ENCODE results near the gene MYNN. TPM values are rescaled to one million over a fixed set of nuclear protein-coding genes. Genes with fewer than 3 reads are reported as not detected.

The MYNN gene
- total and polyA plus RNA-seq, 8 donors: 4.0 to 9.1 (median 6.7) TPM

DNA sequence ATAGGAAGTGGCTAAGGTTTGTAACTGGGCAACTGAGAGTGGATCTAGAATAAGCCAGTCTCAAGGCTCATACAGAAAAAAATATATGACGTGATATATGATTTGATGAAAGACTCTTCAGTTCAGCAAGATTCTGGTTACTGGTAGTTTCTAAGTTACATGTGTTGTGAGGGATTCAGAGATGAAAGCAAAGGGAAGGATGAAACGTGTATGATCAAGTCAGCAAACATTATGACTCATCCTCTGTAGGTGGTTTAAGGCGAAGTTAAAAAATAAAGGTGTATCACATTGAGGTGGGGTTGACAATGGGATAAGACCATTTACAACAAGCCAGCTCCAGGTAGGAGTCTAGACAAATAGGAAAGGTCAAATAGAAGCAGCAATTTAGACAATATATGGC is 24.5 kb upstream of the MYNN start:
- ATAC-seq (no peak), FAIRE-seq (no peak)

DNA sequence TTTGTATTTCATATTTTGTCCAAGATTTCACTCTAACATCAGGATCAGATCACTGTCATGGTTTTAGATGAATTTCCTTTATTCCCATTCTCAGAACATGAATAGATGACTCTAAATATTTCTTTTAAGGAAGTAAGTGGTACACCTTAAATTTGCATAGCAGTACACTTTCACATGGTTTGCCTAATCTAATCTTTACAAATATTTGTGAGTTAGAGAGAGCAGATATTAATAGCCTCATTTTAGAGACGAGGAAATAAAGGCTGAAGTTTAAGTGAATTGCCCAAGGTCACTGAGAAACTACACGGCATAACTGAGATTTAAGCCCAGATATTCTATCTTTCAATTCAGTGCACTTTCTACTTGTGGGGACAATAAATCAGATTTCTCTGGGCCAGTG is 22.5 kb upstream of the MYNN start:
- 6 to 10% methylated on average over 2 of the region's 2 CpGs for WGBS, 2 donors
- no peak for FAIRE-seq
- DNase-seq: no peak
- Histone ChIP-seq H3K36me3 (no peaks in the 10 kb centered on the region), H3K4me3 (no peak overlapping the region), H3K9me3 (no peaks in the 10 kb centered on the region), H3K4me1 (no peaks in the 10 kb centered on the region), H3K27ac (no peak overlapping the region), H3K27me3 (no peaks in the 10 kb centered on the region)
- TF ChIP-seq, protein P1, sequence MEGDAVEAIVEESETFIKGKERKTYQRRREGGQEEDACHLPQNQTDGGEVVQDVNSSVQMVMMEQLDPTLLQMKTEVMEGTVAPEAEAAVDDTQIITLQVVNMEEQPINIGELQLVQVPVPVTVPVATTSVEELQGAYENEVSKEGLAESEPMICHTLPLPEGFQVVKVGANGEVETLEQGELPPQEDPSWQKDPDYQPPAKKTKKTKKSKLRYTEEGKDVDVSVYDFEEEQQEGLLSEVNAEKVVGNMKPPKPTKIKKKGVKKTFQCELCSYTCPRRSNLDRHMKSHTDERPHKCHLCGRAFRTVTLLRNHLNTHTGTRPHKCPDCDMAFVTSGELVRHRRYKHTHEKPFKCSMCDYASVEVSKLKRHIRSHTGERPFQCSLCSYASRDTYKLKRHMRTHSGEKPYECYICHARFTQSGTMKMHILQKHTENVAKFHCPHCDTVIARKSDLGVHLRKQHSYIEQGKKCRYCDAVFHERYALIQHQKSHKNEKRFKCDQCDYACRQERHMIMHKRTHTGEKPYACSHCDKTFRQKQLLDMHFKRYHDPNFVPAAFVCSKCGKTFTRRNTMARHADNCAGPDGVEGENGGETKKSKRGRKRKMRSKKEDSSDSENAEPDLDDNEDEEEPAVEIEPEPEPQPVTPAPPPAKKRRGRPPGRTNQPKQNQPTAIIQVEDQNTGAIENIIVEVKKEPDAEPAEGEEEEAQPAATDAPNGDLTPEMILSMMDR (IDR thresholded peaks at IDR 0.05): no peak
- intact Hi-C loops (cut with DNase I): no loop called here
- peak in 3 of 4 donors; percentile 55 to 84 (median 70) for ATAC-seq

More for the DNA sequence above, 24.5 kb upstream of the MYNN start:
- no peaks in the 10 kb centered on the region for H3K27me3 ChIP-seq
- TF ChIP-seq, protein P1 (IDR thresholded peaks at IDR 0.05): no peak
- no peak for DNase-seq
- intact Hi-C loops (cut with DNase I): no loop called here
- 74 to 83% methylated on average over 3 of the region's 3 CpGs for WGBS, 2 donors
- H3K27ac ChIP-seq: no peak overlapping the region
- no peaks in the 10 kb centered on the region for H3K36me3 ChIP-seq
- no peaks in the 10 kb centered on the region for H3K9me3 ChIP-seq
- no peak overlapping the region for H3K4me3 ChIP-seq
- H3K4me1 ChIP-seq: no peaks in the 10 kb centered on the region

DNA sequence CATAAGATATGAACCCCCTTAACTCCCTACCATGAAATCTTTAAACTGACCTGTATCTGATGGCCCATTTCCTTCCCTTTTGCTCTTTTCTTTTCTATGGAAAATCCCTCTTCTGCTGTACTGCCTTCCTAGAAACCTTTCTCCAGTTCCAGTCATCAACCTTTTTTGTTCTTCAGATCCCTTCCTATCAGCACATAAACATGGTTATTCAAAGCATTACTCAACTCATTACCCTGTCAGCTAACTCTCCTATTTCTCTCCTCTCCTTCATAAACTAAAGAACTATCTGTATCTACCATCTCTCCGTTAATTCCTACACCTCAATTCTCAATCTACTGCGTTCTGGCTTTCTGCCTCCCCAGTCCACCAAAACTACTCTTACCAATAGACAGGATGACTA is 21.3 kb upstream of the MYNN start:
- no peak overlapping the region for H3K4me3 ChIP-seq
- no peak for ATAC-seq
- H3K27ac ChIP-seq: no peak overlapping the region
- H3K27me3 ChIP-seq: no peaks in the 10 kb centered on the region
- no peaks in the 10 kb centered on the region for H3K9me3 ChIP-seq
- WGBS, 2 donors: 91 to 96% methylated on average over 2 of the region's 2 CpGs
- no peaks in the 10 kb centered on the region for H3K4me1 ChIP-seq
- TF ChIP-seq, protein P1 (IDR thresholded peaks at IDR 0.05): no peak
- no peaks in the 10 kb centered on the region for H3K36me3 ChIP-seq
- DNase-seq: no peak
- intact Hi-C loops (cut with DNase I): no loop called here
- FAIRE-seq: no peak

DNA sequence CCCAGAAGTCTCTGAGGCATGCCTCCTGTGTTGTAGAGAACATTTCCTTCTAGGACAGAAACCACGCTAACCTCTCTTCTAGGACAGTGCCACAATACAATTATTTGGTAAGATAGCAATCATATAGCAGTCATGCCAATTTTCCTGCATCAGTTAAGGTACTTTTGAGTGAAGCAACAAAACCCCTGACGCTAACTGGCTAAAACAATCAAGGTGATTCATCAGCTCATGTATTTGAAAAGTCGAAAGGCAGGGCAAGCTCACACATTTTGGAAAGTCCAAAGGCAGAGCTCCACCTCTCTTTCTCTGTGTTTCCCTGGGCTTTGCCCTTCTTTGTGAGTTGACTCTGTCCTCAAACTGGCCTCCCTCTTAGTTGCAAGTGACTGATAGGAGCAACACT is 18.5 kb upstream of the MYNN start:
- Histone ChIP-seq H3K4me1 (no peaks in the 10 kb centered on the region), H3K36me3 (no peaks in the 10 kb centered on the region), H3K9me3 (no peaks in the 10 kb centered on the region), H3K27me3 (no peaks in the 10 kb centered on the region), H3K4me3 (no peak overlapping the region), H3K27ac (no peak overlapping the region)
- TF ChIP-seq, protein P1 (IDR thresholded peaks at IDR 0.05): no peak
- intact Hi-C loops (cut with DNase I): no loop called here
- DNase-seq (no peak), FAIRE-seq (no peak), ATAC-seq (no peak)
- 87 to 89% methylated on average over 3 of the region's 3 CpGs for WGBS, 2 donors

DNA sequence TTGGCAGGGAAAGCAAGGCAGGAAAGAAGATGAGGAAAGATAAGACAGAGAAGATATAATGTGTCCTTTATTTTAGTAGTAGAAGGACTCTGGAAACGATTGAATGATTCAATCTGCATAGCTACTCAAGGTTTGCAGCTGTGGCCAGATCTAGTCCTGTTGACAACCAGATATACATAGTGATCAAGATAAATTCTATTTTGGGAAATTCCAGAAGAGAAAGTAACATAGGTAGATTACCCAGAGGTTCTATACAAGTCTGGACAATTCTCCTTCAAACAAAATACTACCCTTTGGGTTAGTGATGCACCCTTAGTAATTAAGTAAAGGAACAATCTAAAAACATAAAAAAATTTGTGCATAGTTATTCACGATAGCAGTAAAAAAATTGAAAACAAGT is 17.7 kb upstream of the MYNN start:
- DNase-seq: no peak
- ATAC-seq: no peak
- H3K9me3 ChIP-seq: no peaks in the 10 kb centered on the region
- H3K4me3 ChIP-seq: no peak overlapping the region
- H3K27ac ChIP-seq: no peak overlapping the region
- TF ChIP-seq, protein P1 (IDR thresholded peaks at IDR 0.05): no peak
- no peaks in the 10 kb centered on the region for H3K36me3 ChIP-seq
- no peaks in the 10 kb centered on the region for H3K27me3 ChIP-seq
- no peaks in the 10 kb centered on the region for H3K4me1 ChIP-seq
- intact Hi-C loops (cut with DNase I): no loop called here
- WGBS, 2 donors: 49 to 63% methylated on average over 2 of the region's 2 CpGs
- FAIRE-seq: no peak
